Stimulated activated effector memory CD8-positive, alpha-beta T cell treated with anti-CD3 and anti-CD28 coated beads, Interleukin-12 subunit alpha, Interleukin-12 subunit beta, amount 100 ng/mL, for 72 hours (primary cell): ENCODE data around the gene MAPK7.

Source experiments
- ATAC-seq: fragments of 150-1000 bp; cut with Tn5 transposase; 2 replicates; pipeline ENCODE4 v1.10.0; 2021
- DNase-seq, 2 donors: peaks; one replicate each; pipeline ENCODE4 v3.0.0; 2021 to 2022; ENCODE audit warnings: low spot score in 2 of 2
- H3K27ac Mint-ChIP-seq: one replicate; pipeline ENCODE4 v1.8.0; 2022; ENCODE audit warnings: mild to moderate bottlenecking, mixed read lengths
- H3K36me3 Mint-ChIP-seq: one replicate; pipeline ENCODE4 v1.8.0; 2022; ENCODE audit warnings: mild to moderate bottlenecking, mixed read lengths
- H3K4me1 Mint-ChIP-seq: one replicate; pipeline ENCODE4 v1.8.0; 2022; ENCODE audit warnings: mixed read lengths
- H3K4me3 Mint-ChIP-seq: one replicate; pipeline ENCODE4 v1.8.0; 2022; ENCODE audit warnings: mild to moderate bottlenecking, mixed read lengths
- H3K9me3 Mint-ChIP-seq: one replicate; pipeline ENCODE4 v1.8.0; 2022; ENCODE audit warnings: mixed read lengths

Gene MAPK7

DNA sequence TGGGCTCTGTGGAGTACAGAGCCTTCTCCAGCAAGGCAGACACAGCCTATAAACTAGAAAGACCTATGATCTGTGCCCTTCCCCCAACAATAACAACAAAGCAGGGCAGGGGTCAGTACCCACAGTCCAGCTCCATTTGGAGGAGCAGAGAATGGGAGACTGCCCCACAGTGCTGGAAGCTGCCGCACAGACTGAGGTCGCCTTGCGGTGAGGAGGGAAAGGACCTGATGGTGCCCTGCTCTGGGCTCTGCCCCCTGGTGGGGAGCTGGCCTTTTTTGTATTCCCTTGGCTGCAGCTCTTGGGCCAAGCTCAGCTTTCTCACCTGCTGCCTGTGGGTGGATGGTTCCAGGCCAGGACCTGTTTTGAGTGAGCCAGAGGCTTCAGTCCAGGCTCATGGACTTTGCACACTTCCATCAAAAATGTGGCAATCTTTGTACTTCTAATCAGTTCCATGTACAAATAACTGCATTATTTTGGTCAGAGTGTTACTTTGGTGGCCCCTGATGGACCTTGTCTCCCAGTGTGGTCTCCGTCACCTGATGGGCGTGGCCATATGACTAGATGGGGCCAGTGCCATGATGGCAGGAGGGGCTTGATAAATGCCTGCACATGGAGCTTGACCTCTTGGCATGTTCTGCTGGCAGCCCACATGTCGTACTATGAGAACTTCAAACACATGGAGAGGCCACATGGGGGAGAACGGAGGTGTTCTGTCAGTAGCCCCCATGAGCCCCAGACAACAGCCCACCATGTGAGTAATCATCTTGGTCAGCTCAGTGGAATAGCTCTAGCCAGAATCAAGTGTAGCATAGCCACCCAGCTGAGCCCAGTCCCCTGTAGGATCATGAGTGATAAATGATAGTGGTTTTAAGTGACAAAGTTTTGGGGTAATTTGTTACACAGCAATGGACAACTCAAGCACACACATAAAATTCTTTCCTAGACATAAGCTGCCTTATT is 40.0 kb upstream of the MAPK7 start:
- DNase-seq (peak; percentile 31 to 79), ATAC-seq (peak; percentile 86)
- Mint-ChIP-seq H3K27ac (no peak overlapping the region), H3K36me3 (peaks cover 4% of the 10 kb centered on the region), H3K4me3 (no peak overlapping the region), H3K9me3 (no peaks in the 10 kb centered on the region), H3K4me1 (peaks cover 5% of the 10 kb centered on the region)

DNA sequence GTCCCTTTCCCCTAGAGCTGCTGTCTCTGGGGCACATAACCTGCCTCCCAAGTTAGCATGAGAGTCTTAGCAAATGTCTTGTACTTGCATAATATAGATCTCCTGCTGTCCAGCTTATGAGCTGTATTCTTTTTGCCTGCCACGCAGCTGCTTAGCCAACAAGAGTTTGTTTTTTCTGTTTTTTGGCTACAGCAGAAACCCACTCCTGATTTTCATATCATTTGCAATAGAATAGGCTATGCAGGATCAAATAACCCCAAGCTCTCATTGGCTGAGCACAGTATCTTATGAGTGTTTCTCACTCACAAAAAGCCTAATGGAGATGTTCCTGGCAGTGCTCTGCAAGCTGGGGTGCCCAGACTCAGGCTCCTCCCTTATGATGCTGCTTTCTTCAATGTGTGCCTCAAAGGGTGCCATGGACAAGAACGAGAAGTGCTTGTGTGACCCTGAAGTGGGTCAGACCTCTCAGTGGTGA is 38.9 kb upstream of the MAPK7 start:
- Mint-ChIP-seq H3K36me3 (peaks cover 4% of the 10 kb centered on the region), H3K9me3 (no peaks in the 10 kb centered on the region), H3K4me3 (no peak overlapping the region), H3K27ac (no peak overlapping the region), H3K4me1 (peaks cover 5% of the 10 kb centered on the region)
- ATAC-seq (no peak), DNase-seq (no peak)

DNA sequence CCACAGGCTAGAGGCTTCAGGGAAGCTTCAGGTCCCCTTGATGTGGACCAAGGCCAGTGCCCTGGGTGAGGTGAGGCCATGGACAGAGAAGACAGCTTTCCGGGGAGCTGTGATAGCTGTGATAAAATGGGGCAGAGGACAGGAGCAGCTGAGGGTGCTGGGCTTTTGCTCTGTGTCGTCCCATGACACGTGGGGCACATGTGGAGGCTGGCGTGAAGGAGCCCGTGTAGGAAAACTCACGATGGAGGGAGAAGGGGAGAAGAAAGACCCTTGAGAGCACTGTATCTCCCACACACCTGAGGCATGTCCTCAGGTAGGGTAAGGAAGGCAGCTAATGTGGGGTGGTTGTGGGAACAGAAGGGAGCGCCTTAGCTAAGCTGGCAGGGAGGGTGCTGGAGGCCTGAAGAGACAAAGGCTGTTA is 37.1 kb upstream of the MAPK7 start:
- DNase-seq, result no peak
- Mint-ChIP-seq H3K4me3 (no peak overlapping the region), H3K9me3 (no peaks in the 10 kb centered on the region), H3K27ac (no peak overlapping the region), H3K36me3 (peaks cover 4% of the 10 kb centered on the region), H3K4me1 (peaks cover 5% of the 10 kb centered on the region)
- no peak for ATAC-seq

DNA sequence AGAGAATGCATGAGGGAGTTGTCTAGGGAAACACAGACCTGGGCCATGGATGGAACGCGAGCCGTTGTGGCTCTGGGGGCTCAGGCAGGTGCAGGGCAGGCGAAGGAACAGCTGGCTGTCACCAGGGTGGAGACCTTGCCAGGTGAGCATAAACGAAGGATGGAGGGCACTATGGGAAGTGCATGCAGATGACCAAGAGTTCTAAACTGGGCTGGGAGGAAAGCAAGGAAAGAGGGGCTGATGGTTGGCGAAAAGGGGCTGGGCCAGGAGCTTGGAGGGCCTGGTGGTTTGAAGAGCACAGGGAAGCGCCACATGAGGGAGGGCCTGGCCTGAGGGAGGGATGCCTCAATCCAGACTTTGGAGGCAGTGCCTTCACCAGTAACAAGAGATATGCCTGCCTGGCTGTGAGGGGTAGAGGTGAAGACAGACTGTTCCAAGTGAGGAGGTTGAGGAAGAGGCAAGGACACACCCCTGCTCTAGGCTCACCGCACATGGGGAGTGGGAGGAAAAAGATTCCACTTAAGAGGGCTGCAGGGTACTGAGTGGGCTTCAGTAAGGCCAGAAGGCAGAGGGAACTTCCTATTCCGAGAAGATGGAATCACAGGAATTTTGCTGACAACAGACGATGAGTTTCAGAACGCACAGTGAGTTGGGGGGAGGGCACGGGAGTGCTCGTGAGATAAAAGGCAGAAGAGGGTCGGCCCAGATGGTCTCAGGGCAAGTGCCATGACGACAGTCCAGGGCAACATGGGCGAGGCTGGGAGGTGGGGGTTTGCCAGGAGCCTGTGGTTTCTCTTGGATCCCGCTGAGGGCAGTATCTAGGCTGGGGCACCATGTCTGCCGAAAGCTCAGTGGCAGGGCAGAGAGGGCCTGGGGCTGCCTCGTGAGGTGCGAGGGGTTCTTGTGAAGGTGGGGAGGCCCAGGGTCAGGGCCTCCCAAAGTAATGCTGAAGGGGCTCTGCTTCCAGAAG is 36.4 kb upstream of the MAPK7 start:
- Mint-ChIP-seq H3K9me3 (no peaks in the 10 kb centered on the region), H3K4me3 (no peak overlapping the region), H3K27ac (no peak overlapping the region), H3K4me1 (peaks cover 9% of the 10 kb centered on the region), H3K36me3 (peaks cover 4% of the 10 kb centered on the region)
- ATAC-seq, result no peak
- no peak for DNase-seq

DNA sequence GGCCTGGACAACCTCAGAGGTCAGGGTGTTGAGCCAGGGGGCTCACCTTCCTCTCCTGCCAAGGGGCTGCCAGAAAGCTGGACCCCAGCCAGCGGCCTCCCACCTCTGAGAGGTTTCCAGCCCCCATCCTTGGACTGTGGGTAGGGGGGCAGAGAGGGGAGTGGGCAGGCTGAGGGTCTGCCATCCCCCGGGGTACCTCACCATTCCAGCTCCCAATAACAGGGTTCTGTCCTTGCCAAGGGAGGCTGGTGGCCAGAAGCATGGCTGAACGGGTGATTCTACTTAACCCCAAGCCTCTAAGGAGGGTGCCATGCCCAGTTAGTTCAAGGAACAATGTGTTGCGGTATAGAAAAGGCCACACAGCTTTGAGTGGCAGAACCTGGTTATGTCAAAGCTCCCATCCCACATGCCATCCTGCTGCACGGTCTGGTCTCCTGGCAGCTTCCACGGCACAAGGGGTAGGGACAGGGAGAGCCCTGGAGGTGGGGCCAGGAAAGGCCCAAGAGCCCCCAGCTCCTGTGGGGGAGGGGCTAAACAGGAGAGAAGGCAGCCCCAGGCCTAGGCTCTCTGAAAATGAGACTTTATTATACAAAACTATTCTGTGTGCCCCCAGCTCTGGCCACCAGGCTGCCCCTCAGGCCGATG is 35.6 kb upstream of the MAPK7 start:
- H3K36me3 Mint-ChIP-seq, result peaks cover 4% of the 10 kb centered on the region
- no peak for ATAC-seq
- DNase-seq, result no peak

DNA sequence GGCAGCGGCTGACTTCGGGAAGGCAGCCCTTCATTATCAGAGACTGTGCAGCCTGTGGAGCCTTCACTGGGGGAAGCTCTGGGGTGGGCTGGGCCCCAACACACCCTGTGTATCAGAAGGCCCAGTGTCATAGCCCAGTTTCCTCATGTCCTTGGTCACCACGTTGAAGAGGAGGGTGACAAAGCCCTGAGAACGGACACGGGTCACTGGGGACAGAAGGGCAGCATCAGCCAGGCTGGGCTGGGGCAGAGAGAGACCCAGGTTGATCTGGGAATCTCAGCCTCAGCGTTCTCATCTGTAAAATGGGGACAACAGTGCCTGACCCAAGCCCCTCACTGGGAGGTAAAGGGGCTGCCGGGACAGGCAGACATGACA is 35.1 kb upstream of the MAPK7 start:
- ATAC-seq (no peak), DNase-seq (no peak)
- H3K36me3 Mint-ChIP-seq, result peaks cover 4% of the 10 kb centered on the region
- no peak overlapping the region for H3K27ac Mint-ChIP-seq
- no peak overlapping the region for H3K4me3 Mint-ChIP-seq
- H3K4me1 Mint-ChIP-seq, result peaks cover 6% of the 10 kb centered on the region
- no peaks in the 10 kb centered on the region for H3K9me3 Mint-ChIP-seq

More for the DNA sequence above, 35.6 kb upstream of the MAPK7 start:
- Mint-ChIP-seq H3K27ac (no peak overlapping the region), H3K9me3 (no peaks in the 10 kb centered on the region), H3K4me3 (no peak overlapping the region), H3K4me1 (peaks cover 6% of the 10 kb centered on the region)

DNA sequence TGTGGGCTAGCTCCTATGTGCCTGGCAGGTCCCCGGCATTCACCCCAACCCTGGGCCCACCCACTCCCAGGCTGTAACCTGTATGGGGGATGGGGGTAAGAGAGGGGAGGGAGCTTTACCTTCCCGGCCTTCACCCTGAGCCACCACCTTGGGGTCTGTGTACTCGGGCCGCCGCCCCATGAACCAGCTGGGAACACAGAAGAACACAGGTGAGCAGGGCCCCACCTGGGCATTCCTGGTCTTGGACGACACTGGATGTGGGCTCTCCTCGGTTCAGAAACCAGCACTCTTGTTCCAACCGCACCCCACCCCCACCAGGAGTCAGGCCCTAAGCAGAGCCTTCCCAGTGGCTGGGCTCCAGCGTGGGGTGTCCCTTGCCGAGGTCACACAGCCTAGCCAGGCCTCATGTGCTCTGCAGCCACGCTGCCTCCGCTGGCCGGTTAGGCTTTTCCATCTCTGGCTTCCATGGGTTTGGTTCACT is 34.6 kb upstream of the MAPK7 start:
- no peak for DNase-seq
- no peak overlapping the region for H3K27ac Mint-ChIP-seq
- no peak for ATAC-seq
- H3K4me1 Mint-ChIP-seq, result peaks cover 6% of the 10 kb centered on the region
- H3K9me3 Mint-ChIP-seq, result no peaks in the 10 kb centered on the region
- H3K4me3 Mint-ChIP-seq, result no peak overlapping the region
- peaks cover 4% of the 10 kb centered on the region for H3K36me3 Mint-ChIP-seq

DNA sequence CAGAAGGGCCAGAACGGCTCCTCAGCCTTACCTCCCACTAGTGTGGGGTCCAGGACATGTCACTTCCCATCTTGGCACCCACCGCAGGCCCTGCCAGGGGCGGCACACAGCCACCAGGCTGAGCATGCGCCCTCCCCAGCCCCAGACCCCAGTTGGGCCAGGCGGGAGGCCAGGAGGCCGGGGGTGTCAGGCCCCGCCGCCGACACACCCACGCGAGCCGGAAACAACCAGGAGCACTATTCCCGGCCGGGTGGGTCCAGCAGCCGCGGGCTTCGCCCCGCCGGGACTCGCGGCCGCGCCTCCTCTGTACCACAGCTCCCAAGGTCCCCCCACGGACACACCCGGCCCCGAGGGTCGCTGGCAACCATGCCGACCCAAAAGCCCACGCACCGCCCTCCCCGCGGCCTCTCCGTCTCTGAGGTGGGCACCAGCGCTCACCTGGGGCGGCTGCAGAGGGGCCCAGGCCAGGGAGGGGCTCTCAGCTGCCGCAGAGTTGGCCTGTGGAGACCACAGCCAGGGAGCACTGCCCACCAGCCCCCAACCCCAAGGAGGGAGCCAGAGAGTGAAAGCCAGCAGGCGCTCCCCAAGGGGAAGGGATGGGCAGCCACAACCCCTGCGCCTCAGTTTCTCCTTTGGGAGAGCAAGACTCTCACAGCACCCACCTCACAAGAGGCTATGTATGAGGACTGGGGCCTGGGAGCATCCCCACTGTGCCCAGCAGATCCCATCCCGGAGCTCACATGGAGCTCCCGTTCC is 33.8 kb upstream of the MAPK7 start:
- H3K4me1 Mint-ChIP-seq, result peaks cover 6% of the 10 kb centered on the region
- ATAC-seq (no peak), DNase-seq (no peak)
- no peak overlapping the region for H3K27ac Mint-ChIP-seq
- no peaks in the 10 kb centered on the region for H3K9me3 Mint-ChIP-seq
- peaks cover 4% of the 10 kb centered on the region for H3K36me3 Mint-ChIP-seq
- no peak overlapping the region for H3K4me3 Mint-ChIP-seq

DNA sequence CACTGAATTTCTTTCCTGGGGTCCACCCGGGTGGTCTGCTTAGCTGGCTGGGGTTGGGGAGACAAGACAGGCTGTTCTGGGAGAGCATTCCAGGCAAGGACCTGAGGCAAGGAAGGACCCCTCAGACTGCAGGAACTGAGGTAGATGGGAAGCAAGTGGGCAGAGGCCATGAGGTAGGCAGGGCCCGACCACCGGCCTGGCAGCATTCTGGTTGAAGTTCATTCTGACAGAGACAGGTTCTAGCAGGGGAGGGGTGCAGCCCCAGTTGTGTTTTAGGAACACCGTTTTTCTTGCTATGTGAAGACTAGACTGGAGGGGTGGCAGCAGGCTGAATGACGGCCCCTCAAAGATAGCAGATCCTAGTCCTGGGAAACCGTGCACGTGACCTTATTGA is 33.2 kb upstream of the MAPK7 start:
- DNase-seq (no peak), ATAC-seq (no peak)
- Mint-ChIP-seq H3K4me1 (peaks cover 6% of the 10 kb centered on the region), H3K9me3 (no peaks in the 10 kb centered on the region), H3K36me3 (peaks cover 4% of the 10 kb centered on the region), H3K4me3 (no peak overlapping the region), H3K27ac (no peak overlapping the region)

DNA sequence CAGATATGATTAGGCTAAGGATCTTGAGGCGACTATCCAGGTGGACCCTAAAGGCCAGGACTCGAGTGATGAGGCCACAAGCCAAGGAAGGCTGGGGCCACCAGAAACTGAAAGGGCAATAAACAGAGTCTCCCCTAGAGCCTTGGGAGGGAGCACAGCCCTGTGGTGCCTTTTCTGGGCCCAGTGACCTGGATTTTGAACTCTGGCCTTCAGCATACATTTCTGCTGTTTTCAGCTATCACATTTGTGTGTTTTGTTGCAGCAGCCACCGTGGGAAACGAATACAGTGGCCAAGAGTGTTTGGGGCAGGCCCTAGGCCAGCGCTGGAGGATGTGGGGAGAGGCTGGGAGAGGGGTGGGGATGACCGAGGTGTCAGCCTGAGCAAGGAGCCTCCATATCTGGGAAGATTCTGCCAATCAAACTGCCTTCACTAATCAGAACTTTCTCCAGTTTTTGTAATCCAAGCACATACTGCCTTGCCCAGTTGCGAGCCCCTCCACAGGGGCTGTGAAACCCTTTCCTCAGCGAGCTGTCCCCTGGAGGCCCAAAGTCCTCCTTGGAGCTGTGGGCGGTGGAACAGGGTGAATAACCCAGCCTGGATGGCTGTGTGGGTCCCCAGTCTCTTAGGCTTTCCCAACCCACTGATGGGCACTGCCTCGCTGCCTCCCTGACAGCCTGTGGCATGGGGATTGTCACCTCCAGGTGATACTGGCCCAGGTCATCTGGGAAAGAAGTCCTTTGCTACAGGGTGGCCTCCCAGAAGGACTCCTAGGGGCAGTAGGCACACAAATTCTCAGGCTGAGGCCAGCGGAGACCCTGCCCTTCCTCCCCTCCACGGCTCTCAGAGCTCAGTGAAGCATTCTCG is 32.6 kb upstream of the MAPK7 start:
- no peaks in the 10 kb centered on the region for H3K9me3 Mint-ChIP-seq
- ATAC-seq (no peak), DNase-seq (no peak)
- H3K4me1 Mint-ChIP-seq, result peaks cover 6% of the 10 kb centered on the region
- no peak overlapping the region for H3K4me3 Mint-ChIP-seq
- H3K36me3 Mint-ChIP-seq, result peaks cover 4% of the 10 kb centered on the region
- H3K27ac Mint-ChIP-seq, result no peak overlapping the region

DNA sequence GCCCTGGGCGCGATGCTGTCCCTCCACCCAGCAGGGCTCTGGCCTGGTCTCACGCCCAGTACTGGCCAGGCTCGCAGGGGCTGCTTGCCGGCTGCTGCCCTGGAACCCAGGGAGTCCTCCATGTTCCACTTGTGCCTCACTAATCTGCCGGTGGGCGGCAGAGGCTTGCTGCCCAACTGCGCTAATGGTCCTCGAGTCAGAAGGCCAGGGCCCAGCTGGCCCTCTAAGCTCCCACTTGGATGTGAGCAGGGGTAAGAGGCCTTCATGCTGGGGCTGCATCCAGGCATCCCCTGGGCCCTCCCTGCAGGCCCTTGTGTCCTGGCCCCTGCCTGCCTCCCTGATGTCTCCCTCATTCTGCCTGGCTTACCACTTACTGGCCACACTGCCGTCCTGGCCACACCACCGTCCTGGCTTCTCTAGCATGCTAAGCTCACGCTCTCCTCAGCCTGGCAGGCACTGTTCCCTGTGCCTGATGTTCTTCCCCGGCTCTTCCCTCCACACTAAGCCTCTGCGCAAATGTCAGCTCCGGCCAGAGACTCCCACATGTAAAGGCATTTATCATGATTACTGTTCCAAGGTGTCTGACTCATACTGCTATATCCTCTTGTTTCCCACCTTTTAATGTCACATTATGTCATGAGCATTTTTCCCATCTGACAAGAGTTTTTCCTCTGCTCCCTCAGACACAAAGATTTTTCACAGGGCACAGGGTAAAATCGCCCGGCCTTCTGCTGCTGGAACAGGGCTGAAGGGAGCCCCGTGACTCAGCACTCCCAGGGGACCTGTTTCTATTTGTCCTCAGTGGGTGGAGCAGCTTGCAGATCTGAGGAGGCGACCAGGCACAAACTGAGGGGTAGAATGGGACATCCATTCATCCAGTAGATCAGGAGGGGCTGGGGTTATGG is 31.7 kb upstream of the MAPK7 start:
- H3K4me1 Mint-ChIP-seq, result peaks cover 6% of the 10 kb centered on the region

DNA sequence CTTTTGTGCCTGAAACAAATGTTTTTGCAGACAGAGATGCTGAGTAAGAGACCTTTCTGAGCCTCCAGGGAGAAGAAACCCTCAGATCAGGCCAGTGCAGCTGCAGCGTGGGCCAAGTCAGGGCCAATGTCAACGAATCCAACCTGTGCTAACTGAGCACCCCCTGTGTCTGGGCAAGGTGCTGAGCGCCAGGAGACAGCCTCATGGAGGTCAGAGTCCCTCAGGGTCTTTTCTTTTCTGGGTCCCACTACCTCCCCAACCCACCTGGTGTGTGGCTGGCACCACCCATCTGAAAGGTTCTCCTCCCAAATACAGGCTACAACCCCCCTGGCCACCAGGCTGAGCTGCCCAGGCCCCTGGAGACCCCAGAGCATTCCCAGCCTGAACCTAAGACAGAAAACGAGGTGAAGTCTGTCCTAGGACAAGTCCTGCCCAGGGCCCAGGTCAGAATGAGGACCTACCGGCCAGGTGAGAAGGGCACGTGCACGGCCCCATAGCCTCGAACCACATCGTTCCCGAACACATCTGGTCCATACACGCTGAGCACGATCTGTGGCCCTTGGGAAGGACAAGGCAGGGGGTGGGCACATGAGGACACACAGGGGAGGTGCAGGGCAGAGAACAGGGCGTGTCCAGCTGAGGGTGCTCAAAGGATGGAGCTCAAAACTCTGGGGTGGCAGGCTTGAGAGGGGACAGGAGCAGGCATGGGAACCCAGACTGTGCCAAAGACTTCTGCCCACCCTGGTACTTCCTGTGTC is 30.8 kb upstream of the MAPK7 start:
- DNase-seq, result no peak

More for the DNA sequence above, 31.7 kb upstream of the MAPK7 start:
- no peak overlapping the region for H3K4me3 Mint-ChIP-seq
- peak overlapping the region; percentile 26 for H3K27ac Mint-ChIP-seq
- peaks cover 4% of the 10 kb centered on the region for H3K36me3 Mint-ChIP-seq
- peak; percentile 27 for ATAC-seq
- H3K9me3 Mint-ChIP-seq, result no peaks in the 10 kb centered on the region
- DNase-seq, result no peak

More for the DNA sequence above, 30.8 kb upstream of the MAPK7 start:
- H3K4me3 Mint-ChIP-seq, result no peak overlapping the region
- no peak for ATAC-seq
- no peaks in the 10 kb centered on the region for H3K36me3 Mint-ChIP-seq
- H3K27ac Mint-ChIP-seq, result no peak overlapping the region
- H3K9me3 Mint-ChIP-seq, result no peaks in the 10 kb centered on the region
- peaks cover 6% of the 10 kb centered on the region for H3K4me1 Mint-ChIP-seq
